ENCODE measurements around the gene STOML1. TPM values are rescaled to one million over a fixed set of nuclear protein-coding genes. Genes with fewer than 3 reads are reported as not detected.

The STOML1 gene
- total RNA-seq, 3 donors from 2014 or later: 11.5 to 13.4 (median 12.4) TPM

- DNase-seq: no peak
- Histone ChIP-seq H3K4me1 (ENCODE audit: low read depth) (peaks cover 8% of the 10 kb centered on the region), H3K4me3 (no peak overlapping the region), H3K36me3 (ENCODE audit: low read depth) (no peaks in the 10 kb centered on the region), H3K9me3 (no peaks in the 10 kb centered on the region)
- intact Hi-C loops (cut with DNase I, micrococcal nuclease): loop anchor here in 1 of 2 donors (10.0 kb wide), 1 partner anchor 346 kb away; no protein-coding TSS in a partner anchor
- TF ChIP-seq CTCF (IDR thresholded peaks at IDR 0.05): no peak
- no peak for ATAC-seq
Observed at GRCh38 chr15:73969151-73969759, 22.8 kb downstream of the STOML1 start.

GRCh38 chr15:73968461-73968860 lies 23.6 kb downstream of the STOML1 start:
- intact Hi-C loops (cut with DNase I, micrococcal nuclease): loop anchor here in 1 of 2 donors (10.0 kb wide), 1 partner anchor 346 kb away; no protein-coding TSS in a partner anchor
- TF ChIP-seq CTCF (IDR thresholded peaks at IDR 0.05): no peak
- ATAC-seq (no peak), DNase-seq (no peak)
- Histone ChIP-seq H3K9me3 (no peaks in the 10 kb centered on the region), H3K4me3 (no peak overlapping the region), H3K36me3 (ENCODE audit: low read depth) (no peaks in the 10 kb centered on the region), H3K4me1 (ENCODE audit: low read depth) (peaks cover 8% of the 10 kb centered on the region)

- TF ChIP-seq CTCF (IDR thresholded peaks at IDR 0.05): no peak
- no peaks in the 10 kb centered on the region for H3K9me3 ChIP-seq
- H3K4me1 ChIP-seq (ENCODE audit: low read depth): peaks cover 4% of the 10 kb centered on the region
- intact Hi-C loops (cut with DNase I, micrococcal nuclease): loop anchor here in 1 of 2 donors (10.0 kb wide), 1 partner anchor 349 kb away; no protein-coding TSS in a partner anchor
- no peak overlapping the region for H3K4me3 ChIP-seq
- no peaks in the 10 kb centered on the region for H3K36me3 ChIP-seq (ENCODE audit: low read depth)
- ATAC-seq (peak; percentile 56), DNase-seq (no peak)
Observed at GRCh38 chr15:73965758-73966113, 26.4 kb downstream of the STOML1 start.

DNA sequence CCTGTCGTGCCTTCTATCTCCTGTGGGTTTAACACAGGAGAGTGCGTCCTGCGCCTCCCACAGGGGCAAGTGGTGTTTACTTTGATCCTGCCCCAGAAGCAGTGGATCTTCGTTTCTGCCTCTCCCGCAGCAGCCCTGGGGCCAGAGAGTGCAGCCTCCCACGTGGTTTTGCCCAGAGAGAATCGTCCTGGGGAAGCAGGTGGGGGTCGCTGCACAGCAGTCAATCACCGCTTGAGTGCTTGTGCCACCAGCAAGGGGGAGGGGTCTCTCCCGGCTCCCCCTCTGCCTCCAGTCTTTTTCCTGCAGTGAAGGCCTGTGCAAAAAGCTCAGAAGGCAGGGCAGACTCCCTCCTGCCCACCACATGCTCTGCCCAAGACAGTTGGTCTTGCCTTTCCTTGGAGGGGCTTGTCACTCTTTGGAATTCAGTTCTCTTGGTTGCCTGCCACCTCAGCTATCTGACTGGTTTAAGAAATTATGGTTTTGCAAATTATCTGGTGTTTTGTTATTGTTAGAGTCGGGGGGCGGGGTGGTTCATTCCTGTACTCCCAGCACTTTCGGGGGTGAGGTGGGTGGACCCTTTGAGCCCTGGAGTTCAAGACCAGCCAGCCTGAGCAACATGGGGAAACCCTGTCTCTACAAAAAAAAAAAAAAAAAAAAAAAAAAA lies 26.9 kb downstream of the STOML1 start:
- DNase-seq (no peak), ATAC-seq (peak; percentile 42)
- Histone ChIP-seq H3K9me3 (no peaks in the 10 kb centered on the region), H3K4me3 (no peak overlapping the region), H3K4me1 (ENCODE audit: low read depth) (peaks cover 4% of the 10 kb centered on the region), H3K36me3 (ENCODE audit: low read depth) (no peaks in the 10 kb centered on the region)
- intact Hi-C loops (cut with DNase I, micrococcal nuclease): loop anchor here in 1 of 2 donors (10.0 kb wide), 1 partner anchor 350 kb away; no protein-coding TSS in a partner anchor
- no peak for TF ChIP-seq CTCF (IDR thresholded peaks at IDR 0.05)

DNA sequence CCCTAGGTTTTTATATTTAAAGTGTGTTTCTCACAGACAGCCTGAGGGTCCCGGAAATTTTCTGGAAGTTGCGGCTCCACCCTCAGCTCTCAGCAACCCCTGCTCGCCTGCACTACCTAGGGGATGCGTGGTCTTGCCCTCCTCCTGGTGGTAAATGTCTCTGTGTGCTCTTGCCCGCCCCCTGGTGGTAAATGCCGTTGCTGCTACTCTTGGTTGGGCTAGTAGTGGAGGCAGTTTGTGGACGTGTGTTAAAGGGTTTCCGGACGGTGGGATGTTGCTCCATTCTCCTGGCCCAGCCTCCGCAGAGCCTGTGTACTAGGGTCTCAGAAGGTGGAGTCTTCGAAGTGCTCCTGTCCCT lies 27.4 kb downstream of the STOML1 start:
- no peaks in the 10 kb centered on the region for H3K9me3 ChIP-seq
- no peaks in the 10 kb centered on the region for H3K36me3 ChIP-seq (ENCODE audit: low read depth)
- DNase-seq (peak; percentile 80 to 94 (median 87)), ATAC-seq (peak; percentile 93)
- peaks cover 4% of the 10 kb centered on the region for H3K4me1 ChIP-seq (ENCODE audit: low read depth)
- intact Hi-C loops (cut with DNase I, micrococcal nuclease): loop anchor here in 1 of 2 donors (10.0 kb wide), 1 partner anchor 350 kb away; no protein-coding TSS in a partner anchor
- no peak overlapping the region for H3K4me3 ChIP-seq
- peak; percentile 89 for TF ChIP-seq CTCF (IDR thresholded peaks at IDR 0.05)
